Measurements from ENCODE around the gene SSU72.

SSU72 gene

DNA sequence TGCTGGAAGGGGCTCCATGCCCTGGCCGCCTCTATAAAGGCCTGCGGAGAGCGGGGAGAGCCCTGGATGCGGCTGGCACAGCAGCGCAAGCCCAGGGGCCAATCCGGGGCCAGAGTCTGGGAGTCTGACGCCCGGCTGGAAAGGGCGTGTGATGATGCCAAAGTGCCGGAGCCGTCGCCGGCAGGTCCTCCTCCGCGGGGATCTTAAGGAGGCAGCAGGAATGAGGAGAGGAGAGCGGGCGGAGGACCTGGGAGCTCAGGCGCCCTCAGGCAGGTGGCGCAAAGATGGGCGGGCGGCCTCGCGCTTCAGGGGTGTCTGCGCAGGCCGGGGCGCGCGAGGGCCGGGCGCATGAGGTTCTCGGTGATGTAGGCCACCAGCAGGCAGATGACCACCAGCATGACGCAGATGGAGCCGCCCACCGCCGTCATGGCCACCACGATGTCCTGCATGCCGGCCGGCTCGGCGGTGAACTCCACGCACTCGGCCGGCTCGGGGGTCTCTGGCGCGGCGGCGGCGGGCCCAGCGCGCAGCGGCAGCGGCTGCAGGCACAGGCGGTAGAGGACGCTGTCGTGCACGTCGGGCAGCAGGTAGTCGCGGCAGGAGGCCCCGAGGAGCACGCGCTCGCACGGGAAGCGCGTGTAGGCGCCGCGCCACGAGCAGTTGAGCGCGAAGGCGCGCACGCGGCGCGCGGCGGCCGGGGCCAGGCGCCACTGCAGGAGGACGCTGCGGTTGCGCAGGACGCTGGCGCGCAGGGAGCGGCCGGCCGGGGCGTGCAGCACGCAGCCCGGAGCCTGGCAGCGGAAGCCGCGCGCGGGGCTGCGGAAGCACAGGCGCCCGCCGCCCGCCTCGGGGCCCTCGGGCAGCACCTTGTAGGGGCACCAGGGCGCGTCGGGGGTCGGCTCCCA lies 24.6 kb upstream of the SSU72 start:
- Histone ChIP-seq H3K36me3 (ENCODE audit: insufficient read depth, low read length) (no peaks in the 10 kb centered on the region), H3K9me3 (ENCODE audit: low read length) (no peaks in the 10 kb centered on the region), H3K27ac (ENCODE audit: low read depth, low read length, poor library complexity, severe bottlenecking) (no peak overlapping the region), H3K4me2 (ENCODE audit: low read length) (no peak overlapping the region; the same call in 1 of the 2 replicates), H2AFZ (ENCODE audit: low read length) (no peak overlapping the region), H3K9ac (ENCODE audit: low read length) (no peak overlapping the region), H3K9me2 (ENCODE audit: low read depth, low read length) (no peaks in the 10 kb centered on the region), H3K4me1 (ENCODE audit: insufficient read depth, low read length, severe bottlenecking) (no peaks in the 10 kb centered on the region), H3F3A (ENCODE audit: insufficient read depth, low read length) (no peaks in the 10 kb centered on the region), H4K20me1 (ENCODE audit: insufficient read depth, low read length) (no peaks in the 10 kb centered on the region), H3K4me3 (ENCODE audit: low read depth, low read length, poor library complexity, severe bottlenecking) (no peak overlapping the region), H3K79me2 (ENCODE audit: insufficient read depth, low read length) (no peaks in the 10 kb centered on the region), H3K27me3 (ENCODE audit: insufficient read depth, low read length) (peaks cover under 1% of the 10 kb centered on the region; the same call in 1 of the 2 replicates)
- no peak for TF ChIP-seq EZH2 (IDR thresholded peaks at IDR 0.05; ENCODE audit: borderline replicate concordance, low read length)
- TF ChIP-seq, protein P1, sequence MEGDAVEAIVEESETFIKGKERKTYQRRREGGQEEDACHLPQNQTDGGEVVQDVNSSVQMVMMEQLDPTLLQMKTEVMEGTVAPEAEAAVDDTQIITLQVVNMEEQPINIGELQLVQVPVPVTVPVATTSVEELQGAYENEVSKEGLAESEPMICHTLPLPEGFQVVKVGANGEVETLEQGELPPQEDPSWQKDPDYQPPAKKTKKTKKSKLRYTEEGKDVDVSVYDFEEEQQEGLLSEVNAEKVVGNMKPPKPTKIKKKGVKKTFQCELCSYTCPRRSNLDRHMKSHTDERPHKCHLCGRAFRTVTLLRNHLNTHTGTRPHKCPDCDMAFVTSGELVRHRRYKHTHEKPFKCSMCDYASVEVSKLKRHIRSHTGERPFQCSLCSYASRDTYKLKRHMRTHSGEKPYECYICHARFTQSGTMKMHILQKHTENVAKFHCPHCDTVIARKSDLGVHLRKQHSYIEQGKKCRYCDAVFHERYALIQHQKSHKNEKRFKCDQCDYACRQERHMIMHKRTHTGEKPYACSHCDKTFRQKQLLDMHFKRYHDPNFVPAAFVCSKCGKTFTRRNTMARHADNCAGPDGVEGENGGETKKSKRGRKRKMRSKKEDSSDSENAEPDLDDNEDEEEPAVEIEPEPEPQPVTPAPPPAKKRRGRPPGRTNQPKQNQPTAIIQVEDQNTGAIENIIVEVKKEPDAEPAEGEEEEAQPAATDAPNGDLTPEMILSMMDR (IDR thresholded peaks at IDR 0.05; ENCODE audit: low read length), result peak; percentile 6; the same call in 1 of the 2 replicates

DNA sequence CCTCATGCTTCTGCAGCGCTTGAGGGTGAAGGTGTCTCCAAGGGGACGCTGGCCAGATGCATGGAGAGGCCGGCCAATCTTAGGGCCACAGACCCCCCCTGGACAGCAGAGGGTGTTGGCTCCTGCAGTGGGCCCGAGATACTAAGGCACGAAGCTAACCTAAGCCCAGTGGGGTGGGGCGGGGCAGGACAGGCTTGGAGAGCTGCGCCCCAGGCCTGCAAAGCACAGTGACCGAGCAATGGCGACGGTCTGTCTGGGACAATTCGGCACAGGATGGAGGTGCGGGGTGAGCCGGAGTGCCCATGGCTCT lies 24.0 kb upstream of the SSU72 start:
- H3K36me3 ChIP-seq (ENCODE audit: insufficient read depth, low read length), result no peaks in the 10 kb centered on the region
- H3K4me3 ChIP-seq (ENCODE audit: low read depth, low read length, poor library complexity, severe bottlenecking), result no peak overlapping the region
- H3K4me2 ChIP-seq (ENCODE audit: low read length), result no peak overlapping the region

DNA sequence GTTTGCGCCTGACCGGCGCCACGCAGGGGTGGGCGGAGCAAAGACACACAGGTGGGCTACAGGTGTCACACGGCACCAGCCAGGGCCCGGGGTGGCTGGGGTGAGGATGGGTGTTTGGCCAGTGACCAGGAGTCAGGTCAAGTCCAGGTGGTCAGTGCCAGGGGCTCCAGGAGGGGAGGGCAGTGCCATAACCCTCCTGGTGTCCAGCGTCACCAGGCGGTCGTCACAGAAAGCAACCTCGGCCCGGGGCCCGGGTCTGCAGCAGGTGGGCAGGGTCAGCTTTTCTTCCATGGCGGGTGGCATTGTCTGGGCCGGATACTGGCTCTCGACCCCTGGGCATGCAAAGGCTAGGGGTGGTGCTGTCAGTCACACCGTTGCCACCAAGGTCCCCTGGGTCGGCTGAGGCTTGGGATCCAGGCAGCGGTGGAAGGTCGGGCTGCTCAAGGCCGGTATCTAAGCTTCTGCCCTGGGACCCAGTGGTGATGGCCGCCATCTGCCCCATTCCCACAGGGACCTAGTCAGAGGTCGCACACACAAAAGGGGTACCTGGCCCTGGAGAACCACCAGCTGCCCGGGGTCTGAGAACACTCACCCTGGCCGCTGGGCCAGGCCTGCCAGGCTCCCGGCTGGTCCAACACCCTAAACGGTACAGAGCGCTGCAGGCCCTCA lies 23.5 kb upstream of the SSU72 start:
- Histone ChIP-seq H3K9ac (ENCODE audit: low read length) (no peak overlapping the region), H3K4me3 (ENCODE audit: low read depth, low read length, poor library complexity, severe bottlenecking) (no peak overlapping the region), H3K79me2 (ENCODE audit: insufficient read depth, low read length) (no peaks in the 10 kb centered on the region), H3K4me2 (ENCODE audit: low read length) (no peak overlapping the region), H3K27ac (ENCODE audit: low read depth, low read length, poor library complexity, severe bottlenecking) (no peak overlapping the region), H3K36me3 (ENCODE audit: insufficient read depth, low read length) (no peaks in the 10 kb centered on the region), H4K20me1 (ENCODE audit: insufficient read depth, low read length) (no peaks in the 10 kb centered on the region), H3K9me2 (ENCODE audit: low read depth, low read length) (no peaks in the 10 kb centered on the region), H3K4me1 (ENCODE audit: insufficient read depth, low read length, severe bottlenecking) (no peaks in the 10 kb centered on the region), H3F3A (ENCODE audit: insufficient read depth, low read length) (no peaks in the 10 kb centered on the region), H2AFZ (ENCODE audit: low read length) (no peak overlapping the region), H3K9me3 (ENCODE audit: low read length) (no peaks in the 10 kb centered on the region), H3K27me3 (ENCODE audit: insufficient read depth, low read length) (peaks cover 6% of the 10 kb centered on the region; the same call in 1 of the 2 replicates)
- TF ChIP-seq, protein P1 (IDR thresholded peaks at IDR 0.05; ENCODE audit: low read length), result no peak
- TF ChIP-seq EZH2 (IDR thresholded peaks at IDR 0.05; ENCODE audit: borderline replicate concordance, low read length), result no peak

More for the DNA sequence above, 24.0 kb upstream of the SSU72 start:
- Histone ChIP-seq H4K20me1 (ENCODE audit: insufficient read depth, low read length) (no peaks in the 10 kb centered on the region), H3K79me2 (ENCODE audit: insufficient read depth, low read length) (no peaks in the 10 kb centered on the region), H3K4me1 (ENCODE audit: insufficient read depth, low read length, severe bottlenecking) (no peaks in the 10 kb centered on the region), H3K27ac (ENCODE audit: low read depth, low read length, poor library complexity, severe bottlenecking) (no peak overlapping the region), H3K9me2 (ENCODE audit: low read depth, low read length) (no peaks in the 10 kb centered on the region), H3F3A (ENCODE audit: insufficient read depth, low read length) (no peaks in the 10 kb centered on the region), H2AFZ (ENCODE audit: low read length) (no peak overlapping the region), H3K9me3 (ENCODE audit: low read length) (no peaks in the 10 kb centered on the region), H3K9ac (ENCODE audit: low read length) (no peak overlapping the region), H3K27me3 (ENCODE audit: insufficient read depth, low read length) (peaks cover 6% of the 10 kb centered on the region; the same call in 1 of the 2 replicates)
- TF ChIP-seq EZH2 (IDR thresholded peaks at IDR 0.05; ENCODE audit: borderline replicate concordance, low read length), result no peak
- TF ChIP-seq, protein P1 (IDR thresholded peaks at IDR 0.05; ENCODE audit: low read length), result no peak

Measured in OCI-LY1 (cell line).